Gastroesophageal sphincter (tissue), 3 donors: ENCODE results near the gene FOXN3.

Source experiments
- POLR2AphosphoS5 ChIP-seq: sonication (generic); formaldehyde crosslinking; IDR thresholded peaks from one replicate; pipeline ENCODE4 v1.6.1; 2017; ENCODE audit warnings: antibody characterized with exemption
- TF ChIP-seq, protein P1 (sequence below), 4 experiments: fragments of 200-600 bp in 2 of 4; fragments of 450-650 bp in 2 of 4; sonication (generic) in 1 of 4; IDR thresholded peaks; one replicate each; pipeline ENCODE4 v1.5.1; 2017 to 2019; ENCODE audit warnings: antibody characterized with exemption in 4 of 4, mild to moderate bottlenecking in 2 of 4, moderate library complexity in 2 of 4

DNA sequence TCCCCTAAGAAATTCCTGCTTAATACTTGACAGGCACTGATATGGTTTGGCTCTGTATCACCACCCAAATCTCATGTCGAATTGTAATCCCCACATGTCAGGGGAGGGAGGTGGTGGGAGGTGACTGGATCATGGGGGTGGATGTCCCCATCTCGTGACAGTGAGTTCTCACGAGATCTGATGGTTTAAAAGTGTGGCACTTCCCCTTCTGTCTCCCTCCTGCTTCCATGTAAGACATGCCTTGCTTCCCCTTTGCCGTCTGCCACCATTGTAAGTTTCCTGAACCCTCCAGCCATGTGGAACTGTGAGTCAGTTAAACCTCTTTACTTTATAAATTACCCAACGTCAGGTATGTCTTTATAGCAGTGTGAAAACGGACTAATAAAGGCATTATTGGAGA is 198.0 kb downstream of the FOXN3 start:
- TF ChIP-seq, protein P1, sequence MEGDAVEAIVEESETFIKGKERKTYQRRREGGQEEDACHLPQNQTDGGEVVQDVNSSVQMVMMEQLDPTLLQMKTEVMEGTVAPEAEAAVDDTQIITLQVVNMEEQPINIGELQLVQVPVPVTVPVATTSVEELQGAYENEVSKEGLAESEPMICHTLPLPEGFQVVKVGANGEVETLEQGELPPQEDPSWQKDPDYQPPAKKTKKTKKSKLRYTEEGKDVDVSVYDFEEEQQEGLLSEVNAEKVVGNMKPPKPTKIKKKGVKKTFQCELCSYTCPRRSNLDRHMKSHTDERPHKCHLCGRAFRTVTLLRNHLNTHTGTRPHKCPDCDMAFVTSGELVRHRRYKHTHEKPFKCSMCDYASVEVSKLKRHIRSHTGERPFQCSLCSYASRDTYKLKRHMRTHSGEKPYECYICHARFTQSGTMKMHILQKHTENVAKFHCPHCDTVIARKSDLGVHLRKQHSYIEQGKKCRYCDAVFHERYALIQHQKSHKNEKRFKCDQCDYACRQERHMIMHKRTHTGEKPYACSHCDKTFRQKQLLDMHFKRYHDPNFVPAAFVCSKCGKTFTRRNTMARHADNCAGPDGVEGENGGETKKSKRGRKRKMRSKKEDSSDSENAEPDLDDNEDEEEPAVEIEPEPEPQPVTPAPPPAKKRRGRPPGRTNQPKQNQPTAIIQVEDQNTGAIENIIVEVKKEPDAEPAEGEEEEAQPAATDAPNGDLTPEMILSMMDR (IDR thresholded peaks at IDR 0.05) = no peak
- TF ChIP-seq POLR2AphosphoS5 = no peak
